Eye (tissue), 1 donor: ENCODE results near the gene GRIK4.

ENCODE experiments used
- DNase-seq: peaks from one replicate; pipeline ENCODE4 v3.0.0-alpha.2; 2015

The GRIK4 gene

DNA sequence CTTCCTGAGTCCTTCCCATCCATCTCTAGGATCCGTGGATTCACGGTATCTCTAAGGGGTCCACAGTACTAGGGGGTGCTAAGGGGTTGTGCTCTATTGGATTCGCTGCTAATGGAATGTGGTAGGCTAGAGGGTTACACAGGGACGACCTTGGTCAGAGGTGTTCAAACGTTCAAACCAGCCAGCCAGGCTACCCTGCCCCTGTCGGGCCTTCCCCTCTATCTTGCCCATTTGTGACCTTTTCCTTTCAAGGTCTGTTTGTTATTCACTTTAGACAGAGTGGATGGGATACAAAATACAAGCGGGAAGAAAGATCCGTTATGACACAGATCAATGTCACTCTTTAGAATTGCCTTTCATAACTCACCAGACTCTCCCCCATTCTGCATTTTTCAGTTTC is 306.5 kb downstream of the GRIK4 start:
- DNase-seq: no peak

DNA sequence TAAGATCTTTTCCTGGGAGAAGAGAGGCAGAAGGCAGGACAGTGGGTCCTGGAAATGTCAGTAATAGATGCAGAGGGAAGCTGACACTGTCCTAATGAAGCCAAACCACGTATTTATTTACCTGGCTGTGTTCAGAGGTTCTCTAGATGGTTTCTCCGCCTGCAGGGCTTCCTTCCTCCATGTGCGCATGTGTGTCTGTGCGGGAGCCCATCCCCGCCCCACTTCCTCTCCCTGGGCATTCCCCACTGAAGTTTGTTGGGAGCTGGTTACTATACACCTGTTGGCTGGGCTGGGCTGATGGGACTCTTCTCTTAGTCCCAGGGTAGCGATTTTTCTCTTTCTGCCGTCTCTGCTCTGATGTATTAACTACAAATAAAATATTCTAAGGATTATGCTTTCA is 307.5 kb downstream of the GRIK4 start:
- no peak for DNase-seq

GRCh38 chr11:120819437-120820365 is 308.2 kb downstream of the GRIK4 start:
- DNase-seq: no peak

GRCh38 chr11:120823159-120823558 is 311.6 kb downstream of the GRIK4 start:
- no peak for DNase-seq

GRCh38 chr11:120824242-120824641 is 312.7 kb downstream of the GRIK4 start:
- no peak for DNase-seq

DNA sequence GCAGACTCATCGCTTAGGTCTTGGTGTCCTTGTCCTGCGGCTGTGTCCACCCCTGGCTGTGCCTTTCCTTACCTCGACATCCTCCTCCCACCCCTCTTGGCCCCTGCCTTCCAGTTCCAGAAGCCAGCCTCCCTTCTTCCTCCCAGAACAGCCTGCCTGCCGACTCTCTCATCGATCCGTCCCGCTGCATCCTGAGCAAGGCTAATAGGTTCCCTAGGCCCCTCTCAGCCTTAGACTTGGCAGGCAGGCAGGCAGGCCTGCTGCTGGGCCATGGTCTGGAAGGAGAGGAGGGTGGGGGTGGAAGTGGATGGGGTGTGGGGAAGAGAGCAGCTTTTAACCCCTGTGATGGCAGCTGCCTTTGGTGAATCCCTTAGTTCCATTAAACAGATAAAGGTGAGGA is 315.6 kb downstream of the GRIK4 start:
- DNase-seq: no peak

DNA sequence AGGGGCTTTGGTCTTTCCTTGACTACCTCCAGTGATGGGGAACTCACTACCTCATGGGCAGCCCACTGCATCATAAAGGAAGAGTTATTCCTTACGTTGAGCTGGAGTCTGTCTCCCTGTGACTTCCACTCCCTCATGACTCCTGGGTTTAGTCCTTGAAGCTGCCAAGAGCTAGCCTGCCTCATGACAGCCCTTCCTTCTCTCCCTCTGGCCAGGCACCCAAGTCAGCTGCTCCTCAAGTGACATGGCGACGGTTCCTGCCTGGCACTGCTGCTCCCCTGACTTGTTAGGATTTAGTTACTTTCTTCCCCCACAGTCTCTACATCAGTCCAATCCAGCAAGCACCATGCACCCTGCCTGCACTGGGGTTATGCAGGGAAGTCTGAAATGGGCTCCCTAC is 316.3 kb downstream of the GRIK4 start:
- no peak for DNase-seq

GRCh38 chr11:120828847-120829246 is 317.3 kb downstream of the GRIK4 start:
- DNase-seq: no peak

GRCh38 chr11:120830085-120830620 is 318.6 kb downstream of the GRIK4 start:
- DNase-seq: no peak

GRCh38 chr11:120832481-120833238 is 321.1 kb downstream of the GRIK4 start:
- peak; percentile 85 for DNase-seq

DNA sequence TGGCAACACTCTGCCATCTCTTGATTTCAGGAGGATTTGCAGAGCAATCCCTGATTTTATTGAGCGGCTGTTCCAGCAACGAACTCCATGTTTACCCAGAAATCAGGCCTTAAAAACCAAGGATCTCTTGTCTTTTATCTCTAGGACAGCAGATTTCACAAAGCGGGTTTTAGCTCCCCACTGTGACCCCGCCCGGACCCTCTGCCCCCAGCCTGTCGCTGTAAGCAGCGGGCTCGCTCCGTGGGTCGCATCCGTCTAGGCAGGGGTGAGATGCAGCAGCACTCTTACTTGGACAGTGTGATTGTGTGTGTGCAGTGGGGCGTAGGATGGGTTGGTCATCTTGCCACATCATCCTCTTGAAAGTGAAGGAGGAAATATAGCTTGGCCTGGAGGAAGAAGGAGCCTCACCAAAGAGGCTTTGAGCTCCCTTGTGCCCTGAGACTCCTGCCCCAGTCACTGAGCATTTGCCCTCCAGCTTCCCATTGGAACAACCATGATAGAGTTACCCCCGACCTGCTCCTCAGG is 323.2 kb downstream of the GRIK4 start:
- DNase-seq: peak; percentile 87

DNA sequence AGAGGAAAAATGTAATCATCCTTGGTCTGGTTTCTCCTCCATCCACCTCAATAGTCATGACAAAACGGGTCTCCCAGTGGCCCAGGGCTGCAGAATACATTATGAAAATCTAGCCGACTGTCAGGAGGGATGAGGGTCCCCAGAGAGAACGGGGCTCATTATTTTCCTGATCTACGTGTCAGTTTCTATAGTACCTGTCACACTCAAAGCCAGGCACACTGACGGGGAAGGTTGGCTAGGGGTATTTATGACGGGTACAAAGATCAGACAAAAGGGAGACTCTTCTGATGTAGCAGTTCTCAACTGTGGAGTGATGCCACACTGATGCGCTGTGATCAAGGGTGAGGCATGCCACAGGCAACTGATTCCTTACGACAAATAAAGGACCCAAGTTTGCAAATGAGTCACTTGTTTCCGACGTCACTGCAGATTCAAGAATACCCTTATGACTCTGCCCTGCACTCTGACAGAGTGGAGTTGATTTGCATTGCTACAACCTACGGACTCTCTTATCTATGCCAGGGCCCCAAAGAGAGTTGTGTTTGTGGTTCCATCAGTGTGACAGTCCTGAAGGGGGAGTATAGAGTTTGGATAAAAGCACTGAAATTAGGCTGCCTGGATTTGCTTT is 324.2 kb downstream of the GRIK4 start:
- no peak for DNase-seq

DNA sequence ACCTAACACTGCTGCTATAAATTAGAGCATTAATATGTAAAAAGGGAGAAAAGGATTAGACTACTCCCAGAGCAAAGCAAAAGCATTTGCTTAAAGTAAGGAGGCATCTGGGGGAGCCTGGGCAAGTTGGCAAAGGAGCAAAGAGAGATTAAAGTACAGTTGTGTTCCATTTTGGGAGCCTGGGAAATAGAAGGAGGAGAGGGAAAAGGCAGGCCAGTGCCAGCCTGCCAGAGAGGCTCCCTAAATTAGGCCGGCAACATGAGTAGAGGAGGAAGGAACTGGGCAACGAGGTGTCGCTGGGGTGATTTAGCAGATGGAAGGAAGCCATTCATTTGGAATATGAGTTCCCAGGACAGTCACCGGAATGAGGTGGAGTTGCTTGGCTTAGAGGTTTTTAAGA is 326.1 kb downstream of the GRIK4 start:
- no peak for DNase-seq

- DNase-seq: no peak
Measured at GRCh38 chr11:120839201-120839600, 327.7 kb downstream of the GRIK4 start.

- no peak for DNase-seq
Measured at GRCh38 chr11:120839846-120840402, 328.4 kb downstream of the GRIK4 start.

DNA sequence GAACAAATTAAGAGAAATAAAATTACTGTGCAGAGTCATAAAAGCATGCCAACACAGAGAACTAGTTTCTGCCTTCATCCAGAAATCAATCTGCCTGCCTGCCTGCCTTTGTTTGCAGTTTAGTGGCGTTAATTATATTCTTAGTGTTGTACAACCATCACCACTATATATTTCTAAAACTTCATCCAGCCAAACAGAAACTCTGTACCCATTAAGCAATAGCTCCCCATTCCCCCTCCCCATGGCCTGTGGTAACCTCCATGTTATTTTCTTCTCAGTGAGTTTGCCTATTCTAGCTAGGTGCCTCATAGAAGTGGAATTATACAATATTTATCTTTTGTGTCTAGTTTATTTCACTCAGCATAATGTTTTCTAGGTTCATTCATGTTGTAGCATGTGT is 329.1 kb downstream of the GRIK4 start:
- no peak for DNase-seq

DNA sequence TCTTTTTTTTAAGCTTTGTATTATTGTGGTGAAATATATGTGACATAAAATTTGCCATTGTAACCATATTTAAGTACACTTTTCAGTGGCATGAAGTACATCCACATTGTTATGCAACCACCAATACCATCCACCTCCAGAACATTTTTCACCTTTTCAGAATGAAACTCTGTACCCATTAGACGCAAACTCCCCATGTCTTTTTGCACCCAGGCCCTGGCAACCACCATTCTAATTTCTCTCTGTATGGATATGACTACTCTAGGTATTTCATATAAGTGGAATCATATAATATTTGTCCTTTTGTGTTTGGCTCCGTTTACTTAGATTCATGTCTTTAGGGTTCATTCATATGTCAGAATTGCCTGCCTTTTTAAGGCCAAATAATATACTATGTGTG is 329.5 kb downstream of the GRIK4 start:
- DNase-seq: no peak

- no peak for DNase-seq
Measured at GRCh38 chr11:120842195-120842594, 330.6 kb downstream of the GRIK4 start.

DNA sequence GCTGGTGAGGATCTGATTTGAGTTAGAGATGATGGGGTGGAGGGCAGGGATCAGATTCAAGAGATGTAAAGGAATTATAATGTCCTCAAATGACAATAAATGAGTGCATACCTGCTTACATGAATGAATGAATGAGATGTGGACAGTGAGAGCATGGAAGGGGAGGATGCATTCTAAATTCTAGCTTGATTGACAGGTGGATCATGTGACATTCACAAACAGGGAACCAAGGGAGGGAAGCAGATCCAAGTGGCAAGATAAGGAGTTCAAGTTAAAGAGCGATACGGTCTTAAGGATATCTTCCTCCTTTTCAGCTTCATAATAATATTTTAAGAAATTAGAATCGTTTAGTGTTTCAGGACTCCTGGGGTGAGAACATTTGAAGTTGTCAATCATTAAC is 341.9 kb downstream of the GRIK4 start:
- no peak for DNase-seq

- no peak for DNase-seq
Measured at GRCh38 chr11:120854988-120855387, 343.4 kb downstream of the GRIK4 start.

DNA sequence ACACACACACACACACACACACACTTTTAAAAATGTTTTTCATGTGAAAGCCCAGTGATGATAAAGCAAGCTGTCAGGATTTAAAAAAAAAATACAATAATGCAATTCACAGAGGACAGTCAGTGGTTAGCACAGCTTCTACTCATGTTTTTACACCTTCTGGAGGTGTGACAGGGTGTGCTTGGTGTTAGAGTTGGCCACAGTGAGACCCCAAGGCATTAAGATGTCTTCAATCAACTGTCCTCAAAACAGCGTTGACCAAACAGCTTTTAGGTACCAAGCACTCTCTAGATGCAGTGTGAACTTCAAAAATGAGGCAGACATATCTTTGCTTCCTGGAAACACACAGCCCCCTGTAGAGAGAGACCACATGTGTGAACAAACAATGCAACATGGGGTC is 346.0 kb downstream of the GRIK4 start:
- no peak for DNase-seq

- no peak for DNase-seq
Measured at GRCh38 chr11:120858740-120859139, 347.2 kb downstream of the GRIK4 start.
